HEK293 (cell line): ENCODE data around the gene CLK4.

Source experiments
- BCL11B ChIP-seq: fragments of 450-650 bp; formaldehyde crosslinking; IDR thresholded peaks from 2 replicates; pipeline ENCODE4 v1.5.1; 2016; ENCODE audit warnings: low read depth, missing biosample characterization, missing genetic modification characterization
- FEZF1 ChIP-seq: fragments of 450-650 bp; formaldehyde crosslinking; IDR thresholded peaks from 2 replicates; pipeline ENCODE4 v1.5.1; 2016; ENCODE audit warnings: missing biosample characterization, missing genetic modification characterization
- GLI4 ChIP-seq: fragments of 450-650 bp; formaldehyde crosslinking; IDR thresholded peaks from 2 replicates; pipeline ENCODE4 v1.5.1; 2016; ENCODE audit warnings: missing biosample characterization, missing genetic modification characterization
- HOXD13 ChIP-seq: sonication (generic); formaldehyde crosslinking; IDR thresholded peaks from 2 replicates; pipeline ENCODE4 v1.8.0; 2022; ENCODE audit warnings: missing genetic modification reagents, borderline replicate concordance
- PRDM10 ChIP-seq: fragments of 450-650 bp; formaldehyde crosslinking; IDR thresholded peaks from 2 replicates; pipeline ENCODE4 v1.5.1; 2016; ENCODE audit warnings: missing biosample characterization, missing genetic modification characterization
- REPIN1 ChIP-seq: fragments of 450-650 bp; formaldehyde crosslinking; IDR thresholded peaks from 2 replicates; pipeline ENCODE4 v1.5.1; 2017; ENCODE audit warnings: missing biosample characterization, missing genetic modification characterization, low read depth
- SALL2 ChIP-seq: fragments of 450-650 bp; formaldehyde crosslinking; IDR thresholded peaks from 2 replicates; pipeline ENCODE4 v1.5.0; 2017; ENCODE audit warnings: missing biosample characterization, mild to moderate bottlenecking, missing genetic modification characterization, borderline replicate concordance
- SCRT2 ChIP-seq: fragments of 450-650 bp; formaldehyde crosslinking; IDR thresholded peaks from 2 replicates; pipeline ENCODE4 v1.5.1; 2016; ENCODE audit warnings: missing biosample characterization, missing genetic modification characterization
- TSHZ1 ChIP-seq: fragments of 450-650 bp; formaldehyde crosslinking; IDR thresholded peaks from 2 replicates; pipeline ENCODE4 v1.5.1; 2016; ENCODE audit warnings: missing biosample characterization, missing genetic modification characterization, borderline replicate concordance
- YY1 ChIP-seq: fragments of 450-650 bp; formaldehyde crosslinking; IDR thresholded peaks from 2 replicates; pipeline ENCODE4 v1.5.1; 2018; ENCODE audit warnings: missing biosample characterization, missing genetic modification characterization
- ZBTB11 ChIP-seq: fragments of 450-650 bp; formaldehyde crosslinking; conservative IDR thresholded peaks from 2 replicates; pipeline ENCODE4 v1.5.1; 2016; ENCODE audit warnings: low read depth, missing biosample characterization, missing genetic modification characterization
- ZBTB26 ChIP-seq: fragments of 450-650 bp; formaldehyde crosslinking; optimal IDR thresholded peaks from 2 replicates; pipeline ENCODE3; 2016; ENCODE audit warnings: missing biosample characterization, mild to moderate bottlenecking, missing genetic modification characterization
- ZFP37 ChIP-seq: fragments of 450-650 bp; formaldehyde crosslinking; IDR thresholded peaks from 2 replicates; pipeline ENCODE4 v1.5.1; 2016; ENCODE audit warnings: missing biosample characterization, missing genetic modification characterization
- ZNF121 ChIP-seq: fragments of 450-650 bp; formaldehyde crosslinking; IDR thresholded peaks from 2 replicates; pipeline ENCODE4 v1.5.1; 2016; ENCODE audit warnings: missing biosample characterization, missing genetic modification characterization
- ZNF354C ChIP-seq: fragments of 450-650 bp; formaldehyde crosslinking; IDR thresholded peaks from 2 replicates; pipeline ENCODE4 v1.5.1; 2016; ENCODE audit warnings: missing biosample characterization, missing genetic modification characterization, low read depth, borderline replicate concordance
- ZNF423 ChIP-seq: fragments of 450-650 bp; formaldehyde crosslinking; IDR thresholded peaks from 2 replicates; pipeline ENCODE4 v1.5.1; 2016; ENCODE audit warnings: missing biosample characterization, missing genetic modification characterization
- ZNF433 ChIP-seq: fragments of 450-650 bp; formaldehyde crosslinking; IDR thresholded peaks from 2 replicates; pipeline ENCODE4 v1.5.1; 2016; ENCODE audit warnings: missing biosample characterization, missing genetic modification characterization, low read depth
- ZNF555 ChIP-seq: fragments of 450-650 bp; formaldehyde crosslinking; conservative IDR thresholded peaks from 2 replicates; pipeline ENCODE4 v1.5.1; 2017; ENCODE audit warnings: missing biosample characterization, mild to moderate bottlenecking, missing genetic modification characterization, inconsistent platforms
- ZNF558 ChIP-seq: fragments of 450-650 bp; formaldehyde crosslinking; IDR thresholded peaks from 2 replicates; pipeline ENCODE4 v1.5.1; 2016; ENCODE audit warnings: missing biosample characterization, missing genetic modification characterization
- ZNF561 ChIP-seq: fragments of 450-650 bp; IDR thresholded peaks from 2 replicates; pipeline ENCODE4 v1.5.1; 2018; ENCODE audit warnings: missing biosample characterization, missing genetic modification characterization, borderline replicate concordance
- ZNF596 ChIP-seq: fragments of 450-650 bp; IDR thresholded peaks from 2 replicates; pipeline ENCODE4 v1.5.0; 2018; ENCODE audit warnings: missing biosample characterization, mild to moderate bottlenecking, missing genetic modification characterization, moderate library complexity
- ZNF610 ChIP-seq: fragments of 450-650 bp; formaldehyde crosslinking; IDR thresholded peaks from 2 replicates; pipeline ENCODE4 v1.5.1; 2016; ENCODE audit warnings: missing biosample characterization, missing genetic modification characterization, borderline replicate concordance
- ZNF623 ChIP-seq: fragments of 450-650 bp; formaldehyde crosslinking; IDR thresholded peaks from 2 replicates; pipeline ENCODE4 v1.5.1; 2016; ENCODE audit warnings: missing biosample characterization, missing genetic modification characterization
- ZNF747 ChIP-seq: fragments of 450-650 bp; formaldehyde crosslinking; IDR thresholded peaks from 2 replicates; pipeline ENCODE4 v1.5.1; 2016; ENCODE audit warnings: missing biosample characterization, missing genetic modification characterization
- ZNF830 ChIP-seq: fragments of 450-650 bp; IDR thresholded peaks from 2 replicates; pipeline ENCODE4 v1.5.0; 2018; ENCODE audit warnings: missing biosample characterization, missing genetic modification characterization, low read depth, mild to moderate bottlenecking, moderate library complexity

The CLK4 gene

GRCh38 chr5:178626484-178627258 lies at the start of gene CLK4 (continued):
- peak; percentile 96 for TF ChIP-seq ZBTB26
- TF ChIP-seq REPIN1, result no peak
- peak; percentile 95 for TF ChIP-seq YY1 (tag by site-specific recombination)
- TF ChIP-seq BCL11B (tag by site-specific recombination), result no peak
- no peak for TF ChIP-seq FEZF1
- TF ChIP-seq ZNF423, result no peak
- TF ChIP-seq ZNF121 (tag by site-specific recombination), result 0 out of 2 replicates have a peak, but pooled peaks have one; percentile 12
- no peak for TF ChIP-seq SCRT2 (tag by site-specific recombination)
- no peak for TF ChIP-seq SALL2 (tag by site-specific recombination)
- TF ChIP-seq ZNF433 (tag by site-specific recombination), result no peak
- TF ChIP-seq PRDM10 (tag by site-specific recombination), result peak; percentile 85
- TF ChIP-seq ZFP37 (tag by site-specific recombination), result peak; percentile 93
- TF ChIP-seq ZNF555 (tag by site-specific recombination), result no peak
- TF ChIP-seq TSHZ1, result peak; percentile 37; the same call in 1 of the 2 replicates
- no peak for TF ChIP-seq ZNF596
- TF ChIP-seq ZNF747 (tag by site-specific recombination), result no peak
- TF ChIP-seq ZNF610 (tag by site-specific recombination), result peak; percentile 65
- no peak; the same call in 1 of the 2 replicates for TF ChIP-seq ZNF623 (tag by site-specific recombination)
- TF ChIP-seq ZBTB11, result peak; percentile 53
- no peak for TF ChIP-seq ZNF561
- TF ChIP-seq HOXD13 (CRISPR knock-in tag), result no peak
- TF ChIP-seq ZNF354C (tag by site-specific recombination), result no peak
- no peak for TF ChIP-seq ZNF558 (tag by site-specific recombination)
- no peak for TF ChIP-seq ZNF830
- peak; percentile 86; the same call in 1 of the 2 replicates for TF ChIP-seq GLI4 (tag by site-specific recombination)
